ENCODE measurements around the gene PRAMEF15.
"Not testable (repeated sequence)": the region's sequence is repeated elsewhere in the genome, so short reads cannot be mapped to it uniquely, and the experiment has no call there.

DNA sequence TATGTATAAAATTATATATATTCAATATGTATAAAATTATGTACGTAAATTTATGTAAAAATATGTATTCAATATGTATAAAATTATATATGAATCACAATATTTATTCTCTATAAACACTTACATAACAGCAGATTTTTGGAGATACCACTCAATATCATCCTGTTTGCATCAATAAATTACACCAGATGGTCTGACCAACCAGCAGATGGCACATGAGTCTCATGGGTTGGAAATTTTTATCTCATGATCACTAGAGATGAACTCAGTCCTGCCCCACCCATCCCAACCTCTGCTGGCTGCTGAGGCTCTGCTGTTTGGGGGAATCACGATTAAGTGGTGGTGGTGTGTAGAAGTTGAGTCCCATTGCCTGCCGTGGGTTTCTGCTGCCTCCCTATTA lies 35.8 kb upstream of the PRAMEF15 start:
- TF ChIP-seq, protein P1, sequence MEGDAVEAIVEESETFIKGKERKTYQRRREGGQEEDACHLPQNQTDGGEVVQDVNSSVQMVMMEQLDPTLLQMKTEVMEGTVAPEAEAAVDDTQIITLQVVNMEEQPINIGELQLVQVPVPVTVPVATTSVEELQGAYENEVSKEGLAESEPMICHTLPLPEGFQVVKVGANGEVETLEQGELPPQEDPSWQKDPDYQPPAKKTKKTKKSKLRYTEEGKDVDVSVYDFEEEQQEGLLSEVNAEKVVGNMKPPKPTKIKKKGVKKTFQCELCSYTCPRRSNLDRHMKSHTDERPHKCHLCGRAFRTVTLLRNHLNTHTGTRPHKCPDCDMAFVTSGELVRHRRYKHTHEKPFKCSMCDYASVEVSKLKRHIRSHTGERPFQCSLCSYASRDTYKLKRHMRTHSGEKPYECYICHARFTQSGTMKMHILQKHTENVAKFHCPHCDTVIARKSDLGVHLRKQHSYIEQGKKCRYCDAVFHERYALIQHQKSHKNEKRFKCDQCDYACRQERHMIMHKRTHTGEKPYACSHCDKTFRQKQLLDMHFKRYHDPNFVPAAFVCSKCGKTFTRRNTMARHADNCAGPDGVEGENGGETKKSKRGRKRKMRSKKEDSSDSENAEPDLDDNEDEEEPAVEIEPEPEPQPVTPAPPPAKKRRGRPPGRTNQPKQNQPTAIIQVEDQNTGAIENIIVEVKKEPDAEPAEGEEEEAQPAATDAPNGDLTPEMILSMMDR (IDR thresholded peaks at IDR 0.05; ENCODE audit: low read depth, low read length): not testable (repeated sequence)
- not testable (repeated sequence) for TF ChIP-seq MAX (IDR thresholded peaks at IDR 0.05; ENCODE audit: low read depth, low read length)

Data from NB4 (cell line).